Measurements from ENCODE around the gene C16orf92. TPM values are rescaled to one million over a fixed set of nuclear protein-coding genes. Genes with fewer than 3 reads are reported as not detected.
A peak's percentile ranks its signal among the peaks of the same experiment; 100 is the strongest.
"Not testable (repeated sequence)": the region's sequence is repeated elsewhere in the genome, so short reads cannot be mapped to it uniquely, and the experiment has no call there.

Gene C16orf92
- total and polyA plus RNA-seq, 4 experiments from 2014 or later: not detected

DNA sequence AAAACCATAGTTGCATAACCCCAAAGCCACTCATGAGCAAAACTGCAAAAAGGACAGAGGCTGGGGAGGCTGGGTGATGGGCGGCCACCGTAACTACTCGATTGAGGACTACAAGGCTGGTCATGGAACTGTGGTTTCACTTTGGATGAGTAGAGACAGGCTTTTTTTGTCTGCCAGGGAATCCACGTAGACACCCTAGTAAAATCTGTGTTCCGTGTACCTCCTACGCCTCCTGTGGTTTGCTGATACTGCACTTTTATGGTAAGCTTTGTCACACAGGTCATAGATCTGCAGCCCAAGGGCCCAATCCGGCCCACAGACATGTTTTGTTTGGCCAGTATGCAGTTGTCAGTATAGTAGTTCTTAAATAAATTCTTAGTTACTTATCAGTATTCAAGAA lies 10.3 kb downstream of the C16orf92 start:
- Histone ChIP-seq H3K9me3 (ENCODE audit: control insufficient read depth in 1 of 2, low read length in 2 of 2) (no peaks in the 10 kb centered on the region), H3K4me1 (ENCODE audit: insufficient read depth, low read length) (peaks cover 5% of the 10 kb centered on the region), H3K27ac (ENCODE audit: low read depth, low read length) (no peak overlapping the region), H3K4me3 (ENCODE audit: low read length in 2 of 2) (no peak overlapping the region), H3K27me3 (ENCODE audit: insufficient read depth, low read length) (peaks cover 18% of the 10 kb centered on the region), H3K36me3 (ENCODE audit: insufficient read depth, low read length) (no peaks in the 10 kb centered on the region)
- intact Hi-C loops (cut with micrococcal nuclease): no loop called here
- Mint-ChIP-seq H3K27me3 (peaks cover 23 to 28% of the 10 kb centered on the region in 2 donors), H3K4me1 (peaks cover 4 to 18% (median 4%) of the 10 kb centered on the region in 4 donors), H3K4me3 (peak overlapping the region in 1 of 8 donors; percentile 10), H3K27ac (peak overlapping the region in 1 of 7 donors; percentile 27), H3K9me3 (no peaks in the 10 kb centered on the region), H3K36me3 (no peaks in the 10 kb centered on the region)
- ChIA-PET POLR2A (ENCODE audit: partially characterized antibody) (no interaction called here), CTCF (ENCODE audit: partially characterized antibody) (interaction anchor here (0.7 to 2.7 kb wide), 14 partner anchors 11 to 393 kb away, joined by 3 to 21 read pairs (median 4); partner anchors contain the start of genes C16orf92 and KCTD13)
- no peak for DNase-seq

DNA sequence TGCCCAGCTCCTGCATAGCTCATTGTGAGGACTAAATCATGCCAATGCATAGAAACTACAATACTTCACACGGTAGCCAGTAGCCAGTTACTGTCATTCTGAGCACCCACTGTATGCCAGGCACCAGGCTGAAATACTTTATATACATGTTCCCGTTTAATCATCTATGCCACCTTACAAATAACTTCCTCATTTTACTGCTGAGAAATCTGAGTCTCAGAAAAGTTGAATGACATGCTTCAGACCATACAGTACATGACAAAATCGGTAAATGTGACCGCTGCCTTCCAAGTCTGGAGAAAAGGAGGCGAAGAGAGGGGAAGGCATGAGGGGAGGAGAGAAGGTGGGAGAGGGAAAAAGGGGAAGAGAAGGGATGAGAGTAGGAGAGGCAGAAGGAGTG lies 17.2 kb downstream of the C16orf92 start:
- Histone ChIP-seq H3K36me3 (ENCODE audit: insufficient read depth, low read length) (no peaks in the 10 kb centered on the region), H3K4me1 (ENCODE audit: insufficient read depth, low read length) (no peaks in the 10 kb centered on the region), H3K27me3 (ENCODE audit: insufficient read depth, low read length) (no peaks in the 10 kb centered on the region), H3K4me3 (ENCODE audit: low read length in 2 of 2) (no peak overlapping the region), H3K27ac (ENCODE audit: low read depth, low read length) (no peak overlapping the region), H3K9me3 (ENCODE audit: control insufficient read depth in 1 of 2, low read length in 2 of 2) (no peaks in the 10 kb centered on the region)
- Mint-ChIP-seq H3K27ac (no peak overlapping the region), H3K4me1 (peaks cover 0 to 2% (median under 1%) of the 10 kb centered on the region in 4 donors), H3K4me3 (no peak overlapping the region), H3K27me3 (peaks cover 0 to 6% of the 10 kb centered on the region in 2 donors), H3K36me3 (no peaks in the 10 kb centered on the region), H3K9me3 (no peaks in the 10 kb centered on the region)
- CTCF ChIA-PET (ENCODE audit: partially characterized antibody): interaction anchor here (0.7 to 1.6 kb wide), 4 partner anchors 8 to 224 kb away, joined by 3 to 6 read pairs (median 4); partner anchors contain the start of gene PAGR1
- POLR2A ChIA-PET (ENCODE audit: partially characterized antibody): no interaction called here
- DNase-seq: no peak
- intact Hi-C loops (cut with micrococcal nuclease): no loop called here

DNA sequence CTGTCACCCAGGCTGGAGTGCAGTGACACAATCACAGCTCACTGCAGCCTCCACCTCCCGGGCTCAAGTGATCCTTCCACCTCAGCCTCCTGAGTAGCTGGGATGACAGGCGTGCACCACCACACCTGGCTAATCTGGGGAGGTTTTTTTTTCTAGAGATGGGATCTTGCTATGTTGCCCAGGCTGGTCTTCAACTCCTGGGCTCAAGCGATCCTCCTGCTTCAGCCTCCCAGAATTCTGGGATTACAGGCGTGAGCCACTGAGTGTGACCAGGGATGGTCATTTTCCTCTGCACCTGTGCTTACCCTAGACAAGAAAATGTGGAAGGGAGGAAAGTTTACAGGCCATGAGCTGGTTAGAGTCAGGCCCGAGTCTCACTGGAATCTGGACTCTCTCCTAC lies 17.7 kb downstream of the C16orf92 start:
- H3K9me3 Mint-ChIP-seq; H3K36me3 Mint-ChIP-seq; H3K27me3 Mint-ChIP-seq; H3K36me3 ChIP-seq (ENCODE audit: insufficient read depth, low read length); H3K4me3 Mint-ChIP-seq; H3K27me3 ChIP-seq (ENCODE audit: insufficient read depth, low read length); H3K4me1 ChIP-seq (ENCODE audit: insufficient read depth, low read length); DNase-seq; H3K4me1 Mint-ChIP-seq; H3K27ac Mint-ChIP-seq; H3K9me3 ChIP-seq (ENCODE audit: control insufficient read depth in 1 of 2, low read length in 2 of 2); H3K27ac ChIP-seq (ENCODE audit: low read depth, low read length); intact Hi-C loops (cut with micrococcal nuclease); H3K4me3 ChIP-seq (ENCODE audit: low read length in 2 of 2); POLR2A ChIA-PET (ENCODE audit: partially characterized antibody): not testable (repeated sequence)
- CTCF ChIA-PET (ENCODE audit: partially characterized antibody): interaction anchor here (1.0 to 1.6 kb wide), 3 partner anchors 9 to 225 kb away, joined by 3 to 5 read pairs (median 3); partner anchors contain the start of gene PAGR1

DNA sequence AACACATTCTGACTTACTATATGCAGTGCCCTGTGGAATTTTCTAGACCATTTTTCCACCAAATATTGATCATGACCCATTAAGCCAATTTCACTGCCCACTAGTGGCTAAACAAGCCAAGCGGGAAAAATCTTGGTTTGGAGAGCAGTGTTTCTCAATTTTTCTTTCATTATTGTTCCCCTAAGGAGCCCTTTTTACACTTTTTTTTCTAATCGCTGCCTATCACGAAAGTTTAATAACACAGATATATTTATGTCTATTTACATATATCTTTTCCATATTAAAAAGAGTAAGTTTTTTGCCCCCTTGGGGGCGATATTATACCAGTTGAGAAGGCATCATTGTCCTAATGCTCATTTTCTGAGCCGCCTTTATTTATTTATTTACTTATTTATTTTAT lies 18.8 kb downstream of the C16orf92 start:
- Histone ChIP-seq H3K27ac (ENCODE audit: low read depth, low read length) (no peak overlapping the region), H3K9me3 (ENCODE audit: control insufficient read depth in 1 of 2, low read length in 2 of 2) (no peaks in the 10 kb centered on the region), H3K27me3 (ENCODE audit: insufficient read depth, low read length) (no peaks in the 10 kb centered on the region), H3K4me1 (ENCODE audit: insufficient read depth, low read length) (no peaks in the 10 kb centered on the region), H3K36me3 (ENCODE audit: insufficient read depth, low read length) (no peaks in the 10 kb centered on the region), H3K4me3 (ENCODE audit: low read length in 2 of 2) (no peak overlapping the region)
- no peak overlapping the region for H3K4me3 Mint-ChIP-seq
- H3K27ac Mint-ChIP-seq: no peak overlapping the region
- H3K4me1 Mint-ChIP-seq: peaks cover 0 to 5% (median 2%) of the 10 kb centered on the region in 4 donors
- ChIA-PET POLR2A (ENCODE audit: partially characterized antibody) (no interaction called here), CTCF (ENCODE audit: partially characterized antibody) (interaction anchor here (1.0 to 3.5 kb wide), 3 partner anchors 10 to 14 kb away, joined by 3 to 26 read pairs (median 5); no protein-coding TSS in a partner anchor)
- intact Hi-C loops (cut with micrococcal nuclease): loop anchor here (1.0 kb wide), 1 partner anchor 367 kb away; no protein-coding TSS in a partner anchor
- H3K36me3 Mint-ChIP-seq: no peaks in the 10 kb centered on the region
- no peaks in the 10 kb centered on the region for H3K9me3 Mint-ChIP-seq
- peak in 3 of 5 donors; percentile 26 to 39 (median 38) for DNase-seq
- H3K27me3 Mint-ChIP-seq: peaks cover 0 to 5% of the 10 kb centered on the region in 2 donors

DNA sequence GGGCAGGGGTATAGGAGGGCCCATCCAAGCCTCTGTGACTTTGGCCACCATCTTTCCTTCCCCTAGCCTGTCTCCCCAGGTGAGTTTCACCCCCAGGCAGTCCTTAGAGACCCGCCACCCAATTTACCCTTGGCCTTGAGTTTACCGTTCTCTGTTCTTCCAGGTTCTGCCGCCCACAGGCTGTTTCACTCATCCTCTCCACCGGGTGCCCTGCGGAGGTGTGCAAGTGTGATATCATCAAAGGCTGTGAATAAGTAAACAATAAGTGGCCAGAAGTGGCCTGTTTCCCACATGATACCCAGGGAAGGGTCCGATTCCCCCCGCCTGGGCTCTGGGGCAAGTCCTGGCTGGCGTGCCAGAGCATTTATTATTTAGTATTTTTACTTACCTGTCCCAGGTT lies 23.2 kb downstream of the C16orf92 start:
- Histone ChIP-seq H3K27me3 (ENCODE audit: insufficient read depth, low read length) (no peaks in the 10 kb centered on the region), H3K27ac (ENCODE audit: low read depth, low read length) (no peak overlapping the region), H3K9me3 (ENCODE audit: control insufficient read depth in 1 of 2, low read length in 2 of 2) (no peaks in the 10 kb centered on the region), H3K4me1 (ENCODE audit: insufficient read depth, low read length) (no peaks in the 10 kb centered on the region), H3K4me3 (ENCODE audit: low read length in 2 of 2) (no peak overlapping the region), H3K36me3 (ENCODE audit: insufficient read depth, low read length) (no peaks in the 10 kb centered on the region)
- intact Hi-C loops (cut with micrococcal nuclease): no loop called here
- H3K27me3 Mint-ChIP-seq: peaks cover 0 to 2% of the 10 kb centered on the region in 2 donors
- H3K4me3 Mint-ChIP-seq: no peak overlapping the region
- no peaks in the 10 kb centered on the region for H3K36me3 Mint-ChIP-seq
- no peaks in the 10 kb centered on the region for H3K9me3 Mint-ChIP-seq
- DNase-seq: no peak
- POLR2A ChIA-PET (ENCODE audit: partially characterized antibody): no interaction called here
- H3K27ac Mint-ChIP-seq: no peak overlapping the region
- H3K4me1 Mint-ChIP-seq: peaks cover 0 to 5% (median 4%) of the 10 kb centered on the region in 4 donors
- CTCF ChIA-PET (ENCODE audit: partially characterized antibody): no interaction called here

DNA sequence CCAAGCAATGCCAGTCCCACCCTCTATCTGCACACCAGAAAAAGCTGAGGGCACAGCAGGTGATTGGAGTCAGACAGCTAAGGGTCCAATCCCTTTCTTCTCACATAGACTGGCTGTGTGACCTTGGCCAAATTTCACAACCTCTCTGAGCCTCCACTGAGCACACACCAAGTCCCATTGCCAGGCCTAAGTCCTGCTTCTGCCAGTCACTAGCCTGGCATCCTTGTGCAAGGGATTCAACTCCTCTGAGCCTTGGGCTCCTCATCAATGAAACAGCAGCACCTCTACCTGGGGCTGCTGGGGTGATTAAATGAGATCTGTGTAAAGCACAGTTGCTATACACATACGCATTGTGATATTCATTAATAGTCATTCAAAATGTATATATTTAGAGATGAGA lies 23.6 kb downstream of the C16orf92 start:
- no peak for DNase-seq
- H3K9me3 Mint-ChIP-seq: no peaks in the 10 kb centered on the region
- H3K27me3 ChIP-seq (ENCODE audit: insufficient read depth, low read length): no peaks in the 10 kb centered on the region
- CTCF ChIA-PET (ENCODE audit: partially characterized antibody): interaction anchor here (0.8 to 1.2 kb wide), 2 partner anchors 10 to 14 kb away, joined by 3 to 5 read pairs; no protein-coding TSS in a partner anchor
- no peaks in the 10 kb centered on the region for H3K9me3 ChIP-seq (ENCODE audit: control insufficient read depth in 1 of 2, low read length in 2 of 2)
- intact Hi-C loops (cut with micrococcal nuclease): no loop called here
- POLR2A ChIA-PET (ENCODE audit: partially characterized antibody): no interaction called here
- H3K36me3 Mint-ChIP-seq: no peaks in the 10 kb centered on the region
- H3K27me3 Mint-ChIP-seq: peaks cover 0 to 2% of the 10 kb centered on the region in 2 donors
- no peak overlapping the region for H3K4me3 Mint-ChIP-seq
- H3K4me1 ChIP-seq (ENCODE audit: insufficient read depth, low read length): no peaks in the 10 kb centered on the region
- H3K27ac ChIP-seq (ENCODE audit: low read depth, low read length): no peak overlapping the region
- H3K27ac Mint-ChIP-seq: no peak overlapping the region
- H3K4me1 Mint-ChIP-seq: peaks cover 0 to 8% (median 6%) of the 10 kb centered on the region in 4 donors
- H3K36me3 ChIP-seq (ENCODE audit: insufficient read depth, low read length): no peaks in the 10 kb centered on the region
- no peak overlapping the region for H3K4me3 ChIP-seq (ENCODE audit: low read length in 2 of 2)

DNA sequence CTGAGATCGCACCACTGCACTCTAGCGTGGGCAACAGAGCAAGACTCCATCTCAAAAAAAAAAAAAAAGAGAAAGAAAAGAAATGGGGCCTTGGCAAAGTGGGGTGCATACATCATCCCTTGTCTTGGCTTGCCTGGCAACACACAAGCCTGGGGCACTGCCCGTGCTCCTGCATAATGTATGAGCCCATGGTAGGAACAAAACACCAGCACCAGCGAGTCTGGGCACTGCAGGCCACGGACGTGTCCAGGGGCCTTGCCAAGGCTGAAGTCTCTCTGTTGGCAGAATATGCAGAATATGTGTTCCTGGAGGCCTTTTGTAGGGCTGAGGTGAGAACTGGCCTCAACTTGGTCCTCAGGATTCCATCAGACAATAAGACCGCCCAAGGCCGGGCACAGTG lies 26.9 kb downstream of the C16orf92 start:
- Mint-ChIP-seq H3K27ac (peak overlapping the region in 1 of 7 donors; percentile 67), H3K4me1 (peaks cover 7 to 28% (median 18%) of the 10 kb centered on the region in 4 donors), H3K36me3 (peaks cover 0 to 1% of the 10 kb centered on the region in 2 donors), H3K9me3 (no peaks in the 10 kb centered on the region), H3K4me3 (no peak overlapping the region), H3K27me3 (no peaks in the 10 kb centered on the region)
- intact Hi-C loops (cut with micrococcal nuclease): no loop called here
- no peaks in the 10 kb centered on the region for H3K36me3 ChIP-seq (ENCODE audit: insufficient read depth, low read length)
- no peak overlapping the region for H3K4me3 ChIP-seq (ENCODE audit: low read length in 2 of 2)
- ChIA-PET CTCF (ENCODE audit: partially characterized antibody) (no interaction called here), POLR2A (ENCODE audit: partially characterized antibody) (no interaction called here)
- peaks cover 12% of the 10 kb centered on the region for H3K4me1 ChIP-seq (ENCODE audit: insufficient read depth, low read length)
- DNase-seq: no peak
- H3K27ac ChIP-seq (ENCODE audit: low read depth, low read length): no peak overlapping the region
- H3K27me3 ChIP-seq (ENCODE audit: insufficient read depth, low read length): no peaks in the 10 kb centered on the region
- no peaks in the 10 kb centered on the region for H3K9me3 ChIP-seq (ENCODE audit: control insufficient read depth in 1 of 2, low read length in 2 of 2)

Data from CD4-positive, alpha-beta memory T cell (primary cell).